Suprapubic skin (tissue), 3 donors: ENCODE results near the gene PPP2R2B.

ENCODE experiments used
- EP300 ChIP-seq: sonication (generic); formaldehyde crosslinking; IDR thresholded peaks from one replicate; pipeline ENCODE4 v1.6.1; 2017; ENCODE audit warnings: antibody characterized with exemption
- TF ChIP-seq, protein P1 (sequence below), 2 donors: fragments of 200-600 bp in 1 of 2; fragments of 450-650 bp in 1 of 2; sonication (generic) in 1 of 2; IDR thresholded peaks; one replicate each; pipeline ENCODE4 v1.5.1; 2016 to 2019; ENCODE audit warnings: antibody characterized with exemption in 2 of 2, mild to moderate bottlenecking in 1 of 2, moderate library complexity in 1 of 2

DNA sequence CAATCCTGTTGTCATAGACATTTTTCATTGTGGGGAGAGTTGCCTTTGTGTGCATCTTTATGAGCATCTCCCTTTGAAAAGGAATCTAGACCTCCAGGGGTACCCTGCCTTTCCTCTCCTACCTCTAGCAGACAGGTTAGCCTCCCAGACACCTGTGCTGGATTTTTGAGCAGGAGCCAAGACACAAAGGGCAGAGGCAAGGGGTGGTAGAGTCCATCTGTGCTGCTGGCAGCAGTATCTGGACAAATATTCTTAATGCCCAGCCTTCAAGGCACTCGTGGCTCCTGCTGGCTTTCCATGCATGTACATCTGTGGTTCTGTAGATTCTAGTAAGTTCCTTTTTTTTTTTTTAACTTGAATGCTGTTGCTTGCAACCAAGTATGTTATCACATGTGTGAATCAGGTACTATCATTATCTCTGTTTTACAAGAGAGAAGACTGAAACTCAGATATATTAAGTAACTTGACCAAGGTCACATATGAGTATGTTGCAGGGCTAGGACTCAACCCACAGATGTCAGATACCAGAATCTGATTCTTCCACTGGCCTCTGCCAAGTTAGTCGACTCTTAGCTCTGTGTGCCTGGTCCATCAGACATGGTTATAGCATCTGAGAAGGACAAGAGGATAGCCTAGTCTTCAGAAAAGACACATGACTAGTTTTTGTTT, 329.6 kb downstream of the PPP2R2B start:
- TF ChIP-seq, protein P1, sequence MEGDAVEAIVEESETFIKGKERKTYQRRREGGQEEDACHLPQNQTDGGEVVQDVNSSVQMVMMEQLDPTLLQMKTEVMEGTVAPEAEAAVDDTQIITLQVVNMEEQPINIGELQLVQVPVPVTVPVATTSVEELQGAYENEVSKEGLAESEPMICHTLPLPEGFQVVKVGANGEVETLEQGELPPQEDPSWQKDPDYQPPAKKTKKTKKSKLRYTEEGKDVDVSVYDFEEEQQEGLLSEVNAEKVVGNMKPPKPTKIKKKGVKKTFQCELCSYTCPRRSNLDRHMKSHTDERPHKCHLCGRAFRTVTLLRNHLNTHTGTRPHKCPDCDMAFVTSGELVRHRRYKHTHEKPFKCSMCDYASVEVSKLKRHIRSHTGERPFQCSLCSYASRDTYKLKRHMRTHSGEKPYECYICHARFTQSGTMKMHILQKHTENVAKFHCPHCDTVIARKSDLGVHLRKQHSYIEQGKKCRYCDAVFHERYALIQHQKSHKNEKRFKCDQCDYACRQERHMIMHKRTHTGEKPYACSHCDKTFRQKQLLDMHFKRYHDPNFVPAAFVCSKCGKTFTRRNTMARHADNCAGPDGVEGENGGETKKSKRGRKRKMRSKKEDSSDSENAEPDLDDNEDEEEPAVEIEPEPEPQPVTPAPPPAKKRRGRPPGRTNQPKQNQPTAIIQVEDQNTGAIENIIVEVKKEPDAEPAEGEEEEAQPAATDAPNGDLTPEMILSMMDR (IDR thresholded peaks at IDR 0.05): no peak
- no peak for TF ChIP-seq EP300
